Keratinocyte (primary cell): ENCODE data around the gene TLK1. TPM values are rescaled to one million over a fixed set of nuclear protein-coding genes. Genes with fewer than 3 reads are reported as not detected.

Experiments used
- DNase-seq: peaks from one replicate; pipeline ENCODE4 v3.0.0-alpha.2; 2011; ENCODE audit warnings: low read depth, missing footprints, low spot score
- FAIRE-seq: peaks from 2 replicates; lab custom pipeline; 2011; peaks lifted over from hg19 to GRCh38; lab: Jason Lieb, UNC
- H2AFZ ChIP-seq: 2 replicates; pipeline ENCODE4 v1.6.0; 2012; ENCODE audit warnings: low read length, control low read depth, inconsistent platforms; ENCODE audit not compliant: control insufficient read depth
- H3K27ac ChIP-seq: 2 replicates; pipeline ENCODE4 v1.5.1; 2011; ENCODE audit warnings: low read length; ENCODE audit not compliant: control insufficient read depth, insufficient read depth
- H3K27me3 ChIP-seq: 3 replicates; pipeline ENCODE4 v1.6.0; 2011; ENCODE audit warnings: low read length; ENCODE audit not compliant: control insufficient read depth, insufficient read depth; ENCODE audit errors: extremely low read depth
- H3K36me3 ChIP-seq, 2 experiments: 2 replicates in 1 of 2; 3 replicates in 1 of 2; pipeline ENCODE4 v1.5.1; 2011; ENCODE audit warnings: low read length in 2 of 2, mild to moderate bottlenecking in 1 of 2; ENCODE audit not compliant: control insufficient read depth in 2 of 2, insufficient read depth in 2 of 2; ENCODE audit errors: extremely low read depth in 1 of 2
- H3K4me1 ChIP-seq: 3 replicates; pipeline ENCODE4 v1.5.1; 2011; ENCODE audit warnings: low read length; ENCODE audit not compliant: control insufficient read depth, insufficient read depth; ENCODE audit errors: extremely low read depth
- H3K4me2 ChIP-seq: 3 replicates; pipeline ENCODE4 v1.6.0; 2011; ENCODE audit warnings: low read depth, low read length; ENCODE audit not compliant: control insufficient read depth, insufficient read depth; ENCODE audit errors: extremely low read depth
- H3K4me3 ChIP-seq, 3 experiments: fragments of 200-600 bp in 1 of 3; sonication (generic) in 1 of 3; 2 replicates in 2 of 3; 3 replicates in 1 of 3; pipeline ENCODE4 v1.5.1; 2011 to 2016; ENCODE audit warnings: low read length in 3 of 3, mild to moderate bottlenecking in 3 of 3, control low read depth in 2 of 3, inconsistent platforms in 1 of 3, low read depth in 1 of 3, mixed read lengths in 1 of 3, mixed run types in 1 of 3, moderate library complexity in 1 of 3; ENCODE audit not compliant: control insufficient read depth in 2 of 3, insufficient read depth in 2 of 3; ENCODE audit errors: extremely low read depth in 1 of 3
- H3K79me2 ChIP-seq: 2 replicates; pipeline ENCODE4 v1.6.0; 2012; ENCODE audit warnings: low read length; ENCODE audit not compliant: control insufficient read depth, insufficient read depth
- H3K9ac ChIP-seq: 3 replicates; pipeline ENCODE4 v1.6.0; 2011; ENCODE audit warnings: low read length; ENCODE audit not compliant: control insufficient read depth, insufficient read depth; ENCODE audit errors: extremely low read depth
- H3K9me1 ChIP-seq: 3 replicates; pipeline ENCODE4 v1.6.0; 2011; ENCODE audit warnings: low read length; ENCODE audit not compliant: control insufficient read depth, insufficient read depth; ENCODE audit errors: extremely low read depth
- H3K9me3 ChIP-seq: 2 replicates; pipeline ENCODE4 v1.5.1; 2012; ENCODE audit warnings: low read depth, low read length; ENCODE audit not compliant: control insufficient read depth
- H4K20me1 ChIP-seq: 3 replicates; pipeline ENCODE4 v1.6.0; 2011; ENCODE audit warnings: low read length; ENCODE audit not compliant: control insufficient read depth, insufficient read depth; ENCODE audit errors: extremely low read depth
- EZH2 ChIP-seq: IDR thresholded peaks from one replicate; pipeline ENCODE4 v1.6.1; 2012; ENCODE audit warnings: inconsistent platforms, mild to moderate bottlenecking, low read length, moderate library complexity
- dilution Hi-C: fragments of 300-500 bp; cut with MboI; formaldehyde crosslinking; loops from one replicate; pipeline ENCODE4 v1.7.0; 2020; ENCODE audit warnings: low sequenced_read_pairs; ENCODE audit not compliant: extremely low pct_ligation_motif_present
- polyA plus RNA-seq, 5 experiments: library from polyadenylated mRNA; depleted of rRNA in 3 of 5; stranded (reverse) in 3 of 5; stranded (forward) in 1 of 5; unstranded in 1 of 5; fragments of >200 nt; gene quantifications; 1 replicate in 1 of 5; 2 replicates in 3 of 5; 3 replicates in 1 of 5; pipeline versions ENCODE4 v1.2.1 to v1.2.3, GENCODE V29; 2011 to 2012; ENCODE audit warnings: missing spikeins in 2 of 5, low read depth in 1 of 5, low replicate concordance in 1 of 5
- TF ChIP-seq, protein P1 (sequence below), 3 experiments: IDR thresholded peaks in 1 of 3; conservative IDR thresholded peaks in 1 of 3; optimal IDR thresholded peaks in 1 of 3; 2 replicates in 2 of 3; 3 replicates in 1 of 3; pipeline versions ENCODE3 to v1.5.1; 2011; ENCODE audit warnings: low read length in 3 of 3, mild to moderate bottlenecking in 3 of 3, moderate library complexity in 2 of 3, control low read depth in 1 of 3, inconsistent platforms in 1 of 3; ENCODE audit not compliant: insufficient read depth in 2 of 3; ENCODE audit errors: extremely low read depth in 1 of 3

The TLK1 gene
- polyA plus RNA-seq, 1 donor (not counting 4 experiments of a cell fraction or from before 2014, with no cell fraction given), result 14.7 TPM

DNA sequence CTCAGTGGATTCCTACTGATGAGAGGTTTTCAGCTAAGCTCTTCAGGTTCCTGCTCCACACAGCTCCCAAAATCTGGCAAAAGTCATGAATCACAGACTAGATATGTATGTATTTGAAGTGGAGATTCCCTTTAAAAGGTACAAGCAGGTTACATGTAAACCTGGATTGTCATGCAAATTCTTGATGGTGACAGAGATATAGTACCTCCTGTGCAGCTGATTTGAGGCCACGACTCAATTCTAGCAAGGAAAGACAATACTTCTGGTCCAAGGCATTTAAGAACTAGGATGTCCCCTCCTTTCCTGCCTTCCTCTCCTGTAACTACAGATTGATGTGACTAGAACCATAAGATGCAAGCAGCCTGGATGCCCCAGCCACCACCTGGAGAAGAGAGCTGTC, 176.6 kb downstream of the TLK1 start:
- H2AFZ ChIP-seq, result no peak overlapping the region
- H3K9me1 ChIP-seq, result no peaks in the 10 kb centered on the region
- H4K20me1 ChIP-seq, result no peaks in the 10 kb centered on the region
- H3K4me2 ChIP-seq, result no peak overlapping the region
- H3K27me3 ChIP-seq, result no peaks in the 10 kb centered on the region
- H3K9ac ChIP-seq, result no peak overlapping the region
- no peak overlapping the region for H3K4me3 ChIP-seq
- peaks cover 0 to 5% of the 10 kb centered on the region in 2 experiments for H3K36me3 ChIP-seq
- no peaks in the 10 kb centered on the region for H3K4me1 ChIP-seq
- no peak for DNase-seq
- dilution Hi-C loops, result no loop called here
- FAIRE-seq, result no peak
- no peak overlapping the region for H3K27ac ChIP-seq
- TF ChIP-seq, protein P1, sequence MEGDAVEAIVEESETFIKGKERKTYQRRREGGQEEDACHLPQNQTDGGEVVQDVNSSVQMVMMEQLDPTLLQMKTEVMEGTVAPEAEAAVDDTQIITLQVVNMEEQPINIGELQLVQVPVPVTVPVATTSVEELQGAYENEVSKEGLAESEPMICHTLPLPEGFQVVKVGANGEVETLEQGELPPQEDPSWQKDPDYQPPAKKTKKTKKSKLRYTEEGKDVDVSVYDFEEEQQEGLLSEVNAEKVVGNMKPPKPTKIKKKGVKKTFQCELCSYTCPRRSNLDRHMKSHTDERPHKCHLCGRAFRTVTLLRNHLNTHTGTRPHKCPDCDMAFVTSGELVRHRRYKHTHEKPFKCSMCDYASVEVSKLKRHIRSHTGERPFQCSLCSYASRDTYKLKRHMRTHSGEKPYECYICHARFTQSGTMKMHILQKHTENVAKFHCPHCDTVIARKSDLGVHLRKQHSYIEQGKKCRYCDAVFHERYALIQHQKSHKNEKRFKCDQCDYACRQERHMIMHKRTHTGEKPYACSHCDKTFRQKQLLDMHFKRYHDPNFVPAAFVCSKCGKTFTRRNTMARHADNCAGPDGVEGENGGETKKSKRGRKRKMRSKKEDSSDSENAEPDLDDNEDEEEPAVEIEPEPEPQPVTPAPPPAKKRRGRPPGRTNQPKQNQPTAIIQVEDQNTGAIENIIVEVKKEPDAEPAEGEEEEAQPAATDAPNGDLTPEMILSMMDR (optimal IDR thresholded peaks at IDR 0.05 in 1 of 3, IDR thresholded peaks at IDR 0.05 in 1 of 3, conservative IDR thresholded peaks at IDR 0.05 in 1 of 3; ENCODE audit: extremely low read depth in 1 of 3, insufficient read depth in 2 of 3, low read length in 3 of 3), result no peak
- TF ChIP-seq EZH2, result no peak
- H3K9me3 ChIP-seq, result no peaks in the 10 kb centered on the region
- no peaks in the 10 kb centered on the region for H3K79me2 ChIP-seq

DNA sequence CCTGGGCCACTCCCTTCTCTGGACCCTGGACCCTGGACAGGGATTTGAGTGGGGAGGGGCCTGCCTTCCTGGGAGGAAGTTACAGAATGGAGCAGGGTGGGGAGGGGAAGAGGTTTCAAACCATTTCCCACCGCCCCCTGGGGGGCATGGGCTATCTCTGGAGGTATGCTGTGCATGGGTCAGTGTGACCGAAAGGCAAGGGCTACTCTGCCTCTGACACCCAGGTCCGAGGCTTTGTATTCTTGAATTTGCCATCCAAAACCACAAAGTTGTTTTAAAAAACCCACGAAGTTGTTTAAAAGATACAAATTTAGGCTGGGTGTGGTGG, 184.8 kb downstream of the TLK1 start:
- Histone ChIP-seq H3K4me1 (peaks cover 20% of the 10 kb centered on the region), H3K27me3 (no peaks in the 10 kb centered on the region), H3K79me2 (no peaks in the 10 kb centered on the region), H3K27ac (no peak overlapping the region), H3K4me3 (no peak overlapping the region), H3K9ac (no peak overlapping the region), H3K9me1 (no peaks in the 10 kb centered on the region), H3K4me2 (no peak overlapping the region), H3K9me3 (no peaks in the 10 kb centered on the region), H4K20me1 (no peaks in the 10 kb centered on the region), H3K36me3 (no peaks in the 10 kb centered on the region), H2AFZ (no peak overlapping the region)
- TF ChIP-seq, protein P1 (optimal IDR thresholded peaks at IDR 0.05 in 1 of 3, IDR thresholded peaks at IDR 0.05 in 1 of 3, conservative IDR thresholded peaks at IDR 0.05 in 1 of 3; ENCODE audit: extremely low read depth in 1 of 3, insufficient read depth in 2 of 3, low read length in 3 of 3), result no peak
- no peak for TF ChIP-seq EZH2
- FAIRE-seq (no peak), DNase-seq (no peak)
- dilution Hi-C loops, result no loop called here
